ENCODE results near the gene CHEK1.
"Not testable (repeated sequence)": the region's sequence is repeated elsewhere in the genome, so short reads cannot be mapped to it uniquely, and the experiment has no call there.

The CHEK1 gene

DNA sequence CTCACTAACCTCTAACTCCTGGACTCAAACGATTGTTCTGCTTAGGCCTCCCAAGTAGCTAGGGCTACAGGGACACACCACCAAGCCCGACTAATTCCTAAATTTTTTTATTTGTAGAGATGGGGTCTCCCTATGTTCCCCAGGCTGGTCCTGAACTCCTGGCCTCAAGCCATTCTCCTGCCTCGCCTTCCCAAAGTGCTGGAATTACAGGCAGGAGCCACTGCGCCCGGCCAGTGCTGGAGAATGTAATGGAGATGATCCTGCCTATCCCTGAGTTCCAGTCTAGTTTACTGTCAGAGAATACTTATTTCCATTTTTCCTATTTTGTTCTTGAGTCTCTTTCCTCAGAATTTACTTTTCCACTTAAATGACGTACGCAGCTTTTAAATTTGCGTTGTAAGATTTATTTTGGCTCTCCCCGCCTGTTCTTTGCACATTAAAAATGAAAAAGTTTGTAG is at the start of gene CHEK1:
Gene CHEK1 (plus strand): TSS at position 408 of the 458 bp plus-strand sequence. CDS start 1,606 bp downstream, outside the sequence.
- DNase-seq = no peak

GRCh38 chr11:125577181-125577580 is 47.8 kb upstream of the CHEK1 start:
- DNase-seq = not testable (repeated sequence)

GRCh38 chr11:125578783-125579182 is 46.2 kb upstream of the CHEK1 start:
- DNase-seq = no peak

- DNase-seq = no peak
Observed at GRCh38 chr11:125579811-125580210, 45.2 kb upstream of the CHEK1 start.

- no peak for DNase-seq
Observed at GRCh38 chr11:125583496-125583895, 41.5 kb upstream of the CHEK1 start.

- DNase-seq = no peak
Observed at GRCh38 chr11:125585487-125585886, 39.5 kb upstream of the CHEK1 start.

DNA sequence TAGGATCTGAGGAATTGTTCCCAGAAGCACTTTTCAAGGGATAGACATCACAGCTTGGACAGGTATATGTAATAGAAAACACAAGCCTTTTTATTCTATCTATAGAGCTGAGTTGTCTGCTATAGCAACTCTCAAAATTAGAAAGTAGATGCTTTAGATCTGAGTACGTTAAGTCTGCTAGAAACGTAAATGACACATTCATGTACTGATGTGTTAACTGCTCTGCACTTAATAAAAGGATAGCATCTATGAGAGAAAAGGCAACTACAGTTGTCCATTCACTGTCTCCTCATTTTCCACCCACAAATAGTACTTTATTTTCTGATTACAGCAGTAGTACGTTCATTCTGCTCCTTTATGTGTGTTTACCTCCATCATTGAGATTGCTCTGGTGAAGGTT is 38.3 kb upstream of the CHEK1 start:
- DNase-seq = no peak

GRCh38 chr11:125587480-125587879 is 37.5 kb upstream of the CHEK1 start:
- no peak for DNase-seq

GRCh38 chr11:125588505-125588904 is 36.5 kb upstream of the CHEK1 start:
- DNase-seq = no peak

DNA sequence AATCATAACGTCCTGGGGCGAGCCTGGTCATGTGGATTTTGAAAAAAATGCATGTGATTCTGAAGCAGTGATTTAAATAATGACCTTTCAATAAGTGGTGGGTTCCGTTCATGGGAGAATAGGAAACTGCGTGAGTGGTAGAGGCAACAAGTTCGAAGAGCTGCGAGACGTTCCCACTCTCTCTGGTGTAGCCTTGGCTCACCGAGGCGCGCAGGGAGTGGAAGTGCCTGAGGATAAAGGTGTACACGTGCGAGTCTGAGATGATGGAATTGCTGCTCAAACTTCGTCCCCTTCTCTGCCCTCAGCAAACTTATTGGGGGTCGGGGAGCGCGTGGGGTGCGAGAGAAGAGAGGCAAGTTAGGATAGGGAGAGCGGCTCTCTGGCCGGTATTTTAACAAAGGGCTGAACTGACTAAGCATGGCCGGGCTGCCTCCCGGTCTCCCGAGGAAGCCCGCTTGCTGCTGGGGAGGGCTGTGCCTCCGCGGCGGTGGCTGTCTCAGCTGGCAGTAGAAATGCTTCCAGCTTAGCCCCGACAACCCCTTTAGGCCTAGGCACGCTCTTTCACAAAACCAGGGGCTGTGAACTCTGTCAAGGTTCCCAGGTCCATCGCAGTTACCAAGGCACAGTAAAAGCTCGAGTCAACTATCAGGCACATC is 33.2 kb upstream of the CHEK1 start:
- no peak for DNase-seq

GRCh38 chr11:125592305-125593113 is 32.5 kb upstream of the CHEK1 start, which contains the start of gene STT3A:
Gene STT3A (plus strand): TSS chr11:125592852. CDS start chr11:125595916, 3,064 bp downstream.
- peak; percentile 91 for DNase-seq

DNA sequence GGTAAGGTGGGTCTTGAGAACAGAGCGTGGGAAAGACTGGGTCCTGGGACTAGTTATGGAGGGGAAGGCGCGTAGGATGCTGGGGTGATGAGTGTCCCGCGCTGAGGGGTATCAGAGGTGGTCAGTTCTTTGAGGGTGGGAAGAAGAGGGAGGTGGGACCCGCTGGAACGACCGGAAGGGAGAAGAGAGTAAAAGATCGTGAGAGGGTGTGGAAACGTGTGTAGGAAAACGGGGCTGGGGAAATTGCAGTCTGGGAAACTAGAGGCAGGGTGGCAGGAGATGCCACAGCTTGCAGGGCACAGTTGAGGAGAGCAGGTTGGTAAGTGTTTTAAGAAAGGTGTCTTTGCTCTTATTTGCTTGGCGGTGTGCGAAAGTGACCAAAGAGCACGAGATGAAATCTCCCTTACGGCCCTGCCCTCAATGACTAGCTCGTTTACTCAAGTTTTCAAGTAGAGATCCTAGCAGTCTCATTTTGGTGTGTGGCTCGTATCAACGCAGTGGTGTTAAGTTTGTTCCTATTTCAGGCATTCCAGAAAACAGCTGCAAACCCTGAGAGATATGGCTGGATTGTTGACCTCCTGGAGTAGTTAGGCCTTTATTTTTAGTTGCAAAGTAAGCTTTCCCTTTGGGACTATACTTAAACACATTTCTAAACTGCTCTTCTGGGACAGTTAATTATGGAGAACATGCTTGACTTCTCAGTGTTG is 31.7 kb upstream of the CHEK1 start:
- no peak for DNase-seq

DNA sequence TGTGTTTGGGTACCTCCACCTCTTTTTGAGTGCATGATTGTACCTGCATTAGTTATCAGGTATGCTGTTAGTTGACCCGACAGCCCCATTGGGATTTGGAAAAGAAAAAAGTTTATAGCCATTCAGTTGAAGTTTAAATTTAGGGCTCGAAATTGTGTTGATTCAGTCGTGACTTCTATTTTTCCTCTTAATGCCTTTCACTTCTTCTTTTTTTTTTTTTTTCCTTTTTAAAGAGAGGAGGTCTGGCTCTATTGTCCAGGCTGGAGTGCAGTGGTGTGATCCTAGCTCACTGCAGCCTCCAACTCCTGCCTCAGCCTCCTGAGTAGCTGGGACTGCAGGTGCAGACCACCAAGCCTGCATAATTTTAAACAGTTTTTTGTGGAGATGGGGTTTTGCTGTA is 30.0 kb upstream of the CHEK1 start:
- DNase-seq = no peak

GRCh38 chr11:125600663-125601062 is 24.3 kb upstream of the CHEK1 start:
- no peak for DNase-seq

DNA sequence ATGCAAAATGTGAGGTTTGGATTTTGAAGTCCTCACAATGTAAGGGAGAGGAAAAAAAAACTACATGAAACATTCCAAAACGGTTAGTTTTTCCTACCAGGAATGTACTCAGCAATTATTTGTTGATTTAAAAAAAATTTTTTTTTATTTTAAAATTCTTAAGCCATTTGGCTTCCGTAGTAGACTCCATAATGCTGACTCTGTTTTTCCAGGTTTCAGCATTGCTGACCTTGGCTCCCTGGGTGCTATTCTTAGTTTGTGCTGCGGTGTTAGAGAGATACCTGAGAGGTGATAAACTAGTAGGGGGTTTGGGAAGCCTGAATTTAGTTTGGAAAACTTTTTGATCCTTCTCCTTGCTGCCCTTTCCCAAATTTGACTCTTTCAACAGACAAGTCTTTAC is 21.8 kb upstream of the CHEK1 start:
- DNase-seq = no peak

DNA sequence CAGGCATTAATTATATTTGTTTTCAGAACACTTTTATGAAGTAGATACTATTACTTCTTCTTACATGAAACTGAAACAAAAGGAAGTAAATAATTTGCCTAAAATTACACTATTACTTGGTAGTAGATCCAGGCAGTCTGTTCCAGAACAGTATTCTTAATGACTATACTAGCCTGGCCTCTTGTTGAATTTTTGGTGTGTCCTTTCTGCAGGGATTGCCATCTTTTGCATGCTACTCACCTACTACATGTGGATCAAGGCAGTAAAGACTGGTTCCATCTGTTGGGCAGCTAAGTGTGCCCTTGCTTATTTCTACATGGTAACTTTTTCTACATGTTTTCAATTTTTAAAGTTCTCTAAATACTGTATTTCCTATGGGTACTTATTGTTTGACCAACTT is 19.5 kb upstream of the CHEK1 start:
- DNase-seq = no peak

DNA sequence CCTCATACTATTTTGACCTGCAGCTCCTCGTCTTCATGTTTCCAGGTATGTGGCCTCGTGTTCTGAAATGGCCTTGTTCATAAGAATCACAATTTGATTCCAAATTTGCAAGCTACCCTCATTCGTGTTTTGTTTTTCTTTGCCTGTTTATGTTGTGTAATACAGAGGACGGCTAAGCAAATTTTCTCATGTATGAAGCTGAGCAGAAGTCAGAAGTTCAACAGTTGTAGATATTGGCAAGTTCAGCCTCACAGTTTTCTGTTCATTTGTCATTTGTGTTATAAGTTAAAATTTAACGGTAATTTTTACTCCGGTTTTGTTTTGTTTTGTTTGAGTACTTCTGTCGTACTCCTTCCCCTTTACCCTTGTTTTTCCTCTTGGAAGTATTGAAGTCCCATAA is 15.4 kb upstream of the CHEK1 start:
- DNase-seq = no peak

- DNase-seq = no peak
Observed at GRCh38 chr11:125618383-125618782, 6.6 kb upstream of the CHEK1 start.

GRCh38 chr11:125621995-125622394 is 3.0 kb upstream of the CHEK1 start:
- DNase-seq = no peak

DNA sequence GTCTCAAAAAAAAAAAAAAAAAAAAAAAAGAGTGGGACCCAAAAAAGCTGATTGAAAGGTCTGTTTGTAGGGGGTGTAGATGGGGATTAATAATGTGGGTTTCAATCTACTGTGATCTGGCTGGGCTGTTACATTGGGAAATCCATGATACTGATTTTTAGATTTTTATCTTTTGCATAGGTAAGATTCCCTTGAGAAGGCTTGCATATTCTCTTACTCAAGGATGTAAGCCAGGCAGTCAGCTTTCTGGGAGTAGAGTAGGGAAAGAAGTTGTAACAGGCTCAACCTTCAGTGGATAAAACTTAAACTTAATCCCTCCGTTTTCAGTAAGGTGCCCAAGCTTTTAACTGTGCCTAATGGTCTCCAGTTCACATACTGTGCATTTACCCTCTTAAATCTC is 1.9 kb upstream of the CHEK1 start:
- DNase-seq = no peak

GRCh38 chr11:125625225-125625629 is 264 bp downstream of the CHEK1 start:
- no peak for DNase-seq

DNA sequence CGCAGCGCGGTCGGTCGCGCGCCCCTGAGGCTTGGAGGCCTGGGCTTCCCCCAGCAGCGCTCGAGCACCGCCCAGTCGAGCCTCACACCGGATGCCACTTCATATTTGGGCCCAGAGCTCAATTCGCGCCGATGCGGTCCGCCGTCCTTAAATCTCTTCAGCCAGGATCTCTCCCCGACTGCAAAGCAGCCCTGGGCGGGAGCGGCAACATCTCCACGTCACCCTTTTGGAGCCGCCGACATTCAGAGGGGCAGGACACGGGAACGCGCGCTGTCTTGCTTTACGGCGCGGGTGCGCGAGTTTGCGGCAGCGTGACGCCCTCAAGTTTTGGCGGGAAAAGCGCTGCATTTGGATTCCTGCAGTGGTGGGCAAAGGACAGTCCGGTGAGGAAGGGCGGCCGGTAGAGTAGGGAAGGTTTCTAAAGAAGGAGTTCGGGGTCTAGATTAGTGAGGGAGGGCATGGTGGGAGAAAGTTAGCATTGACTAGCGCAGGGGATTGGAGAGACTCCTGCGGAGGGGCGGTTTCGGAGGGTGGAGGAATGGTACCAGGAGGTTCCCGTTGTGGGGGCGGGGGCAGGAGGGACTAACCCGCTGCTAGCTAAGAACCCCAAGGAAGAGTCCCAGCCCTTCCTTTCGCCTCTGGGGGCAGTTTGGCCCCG is 796 bp downstream of the CHEK1 start:
- DNase-seq = peak; percentile 49
